Left ventricle myocardium inferior (tissue), 1 donor: ENCODE data around the gene KHDC1. TPM values are rescaled to one million over a fixed set of nuclear protein-coding genes. Genes with fewer than 3 reads are reported as not detected.
"Not testable (repeated sequence)": the region's sequence is repeated elsewhere in the genome, so short reads cannot be mapped to it uniquely, and the experiment has no call there.

Experiments
- DNase-seq: peaks from one replicate; pipeline ENCODE4 v3.0.0-alpha.2; 2020
- H3K27ac ChIP-seq: fragments of 200-600 bp; replicated peaks from 2 replicates; pipeline ENCODE4 v1.8.0; 2021
- H3K27me3 ChIP-seq: fragments of 200-600 bp; 2 replicates; pipeline ENCODE4 v1.8.0; 2021; ENCODE audit warnings: low read depth
- H3K36me3 ChIP-seq: fragments of 200-600 bp; 2 replicates; pipeline ENCODE4 v1.8.0; 2021
- H3K4me1 ChIP-seq: fragments of 200-600 bp; 2 replicates; pipeline ENCODE4 v1.8.0; 2021
- H3K4me3 ChIP-seq: fragments of 200-600 bp; 2 replicates; pipeline ENCODE4 v1.8.0; 2021; ENCODE audit warnings: mild to moderate bottlenecking, moderate library complexity
- H3K9me3 ChIP-seq: fragments of 200-600 bp; replicated peaks from 2 replicates; pipeline ENCODE4 v1.8.0; 2021
- CTCF ChIP-seq: fragments of 200-600 bp; IDR thresholded peaks from 2 replicates; pipeline ENCODE4 v1.8.0; 2021; ENCODE audit warnings: antibody characterized with exemption, mild to moderate bottlenecking, borderline replicate concordance
- intact Hi-C: fragments of 100-400 bp; cut with micrococcal nuclease; formaldehyde crosslinking; loops from one replicate; pipeline ENCODE4 v1.11.0; 2022
- total RNA-seq: library from RNA; stranded (reverse); fragmentation: NEBNext Ultra II Directional; extraction: Animal tissue kit (Norgen Biotek cat#: 25700); gene quantifications from one replicate; pipeline ENCODE4 v1.2.1, GENCODE V29; 2021
- donor health status: DM: no; HTN: yes; CAD: no; lungs with severe emphysema.

KHDC1 gene
- total RNA-seq, 1 donor from 2014 or later, result 1.1 TPM

GRCh38 chr6:73242001-73242400 is 21.0 kb downstream of the KHDC1 start:
- no peaks in the 10 kb centered on the region for H3K9me3 ChIP-seq
- H3K36me3 ChIP-seq, result no peaks in the 10 kb centered on the region
- intact Hi-C loops, result no loop called here
- no peak overlapping the region for H3K27ac ChIP-seq
- no peak overlapping the region for H3K4me3 ChIP-seq
- H3K4me1 ChIP-seq, result peaks cover 3% of the 10 kb centered on the region
- DNase-seq, result no peak
- TF ChIP-seq CTCF, result no peak
- H3K27me3 ChIP-seq, result peaks cover 1% of the 10 kb centered on the region

GRCh38 chr6:73240730-73241129 is 22.3 kb downstream of the KHDC1 start:
- Histone ChIP-seq H3K27me3 (no peaks in the 10 kb centered on the region), H3K27ac (no peak overlapping the region), H3K4me1 (peaks cover 3% of the 10 kb centered on the region), H3K4me3 (no peak overlapping the region), H3K36me3 (no peaks in the 10 kb centered on the region), H3K9me3 (no peaks in the 10 kb centered on the region)
- TF ChIP-seq CTCF, result no peak
- intact Hi-C loops, result no loop called here
- no peak for DNase-seq

GRCh38 chr6:73236144-73236750 is 26.7 kb downstream of the KHDC1 start:
- H3K9me3 ChIP-seq, result no peaks in the 10 kb centered on the region
- no peaks in the 10 kb centered on the region for H3K27me3 ChIP-seq
- no peak overlapping the region for H3K4me3 ChIP-seq
- no peak for TF ChIP-seq CTCF
- H3K27ac ChIP-seq, result no peak overlapping the region
- peaks cover 3% of the 10 kb centered on the region for H3K4me1 ChIP-seq
- H3K36me3 ChIP-seq, result no peaks in the 10 kb centered on the region
- DNase-seq, result no peak
- intact Hi-C loops, result no loop called here

- Histone ChIP-seq H3K4me3 (no peak overlapping the region), H3K9me3 (no peaks in the 10 kb centered on the region), H3K36me3 (no peaks in the 10 kb centered on the region), H3K4me1 (no peaks in the 10 kb centered on the region), H3K27ac (no peak overlapping the region), H3K27me3 (no peaks in the 10 kb centered on the region)
- no peak for TF ChIP-seq CTCF
- intact Hi-C loops, result no loop called here
- DNase-seq, result no peak
These were observed 28.3 kb downstream of the KHDC1 start for GRCh38 chr6:73234733-73235132.

- DNase-seq, H3K9me3 ChIP-seq, intact Hi-C loops, H3K4me1 ChIP-seq, H3K27me3 ChIP-seq, H3K36me3 ChIP-seq, H3K27ac ChIP-seq, H3K4me3 ChIP-seq: not testable (repeated sequence)
These were observed 29.0 kb downstream of the KHDC1 start for GRCh38 chr6:73233971-73234370.

GRCh38 chr6:73233048-73233447 is 29.9 kb downstream of the KHDC1 start:
- Histone ChIP-seq H3K4me1 (no peaks in the 10 kb centered on the region), H3K27me3 (no peaks in the 10 kb centered on the region), H3K27ac (no peak overlapping the region), H3K9me3 (no peaks in the 10 kb centered on the region), H3K36me3 (no peaks in the 10 kb centered on the region), H3K4me3 (no peak overlapping the region)
- no peak for TF ChIP-seq CTCF
- intact Hi-C loops, result no loop called here
- DNase-seq, result no peak
